Activated B cell treated with CpG ODN at 0.5 μM for 24 hours (primary cell): ENCODE results near the gene PLEKHA4. TPM values are rescaled to one million over a fixed set of nuclear protein-coding genes. Genes with fewer than 3 reads are reported as not detected.
"Not testable (repeated sequence)": the region's sequence is repeated elsewhere in the genome, so short reads cannot be mapped to it uniquely, and the experiment has no call there.

Experiments used
- ATAC-seq: fragments of 200-7000 bp; cut with Tn5 transposase; one replicate; pipeline ENCODE4 v1.10.0; 2021; ENCODE audit warnings: low read depth, mild to moderate bottlenecking, moderate library complexity
- CTCF ChIA-PET: fragments of 350-600 bp; sonication (Branson Sonifier 250); formaldehyde crosslinking; loops from one replicate; lab custom pipeline; 2021; ENCODE audit warnings: antibody characterized with exemption; lab: Charles Lee
- POLR2A ChIA-PET: fragments of 350-600 bp; sonication (Branson Sonifier 250); formaldehyde crosslinking; loops from one replicate; lab custom pipeline; 2021; ENCODE audit warnings: antibody characterized with exemption; lab: Charles Lee
- DNase-seq: peaks from one replicate; pipeline ENCODE4 v3.0.0; 2022
- H3K27ac Mint-ChIP-seq: one replicate; pipeline ENCODE4 v1.8.0; 2020; ENCODE audit warnings: mixed read lengths
- H3K27me3 Mint-ChIP-seq: one replicate; pipeline ENCODE4 v1.8.0; 2021; ENCODE audit warnings: mixed read lengths
- H3K36me3 Mint-ChIP-seq: one replicate; pipeline ENCODE4 v1.8.0; 2021; ENCODE audit warnings: low read depth, mixed read lengths
- H3K4me1 Mint-ChIP-seq: one replicate; pipeline ENCODE4 v1.8.0; 2021; ENCODE audit warnings: mixed read lengths
- H3K4me3 Mint-ChIP-seq: one replicate; pipeline ENCODE4 v1.8.0; 2020; ENCODE audit warnings: mild to moderate bottlenecking, mixed read lengths
- H3K9me3 Mint-ChIP-seq: one replicate; pipeline ENCODE4 v1.8.0; 2020; ENCODE audit warnings: mixed read lengths
- CTCF ChIP-seq: fragments of 200-600 bp; IDR thresholded peaks from one replicate; pipeline ENCODE4 v1.8.0; 2022; ENCODE audit warnings: antibody characterized with exemption, mild to moderate bottlenecking
- intact Hi-C: fragments of 100-400 bp; cut with micrococcal nuclease; formaldehyde crosslinking; loops from one replicate; pipeline ENCODE4 v1.15.1; 2024
- total RNA-seq: library from RNA; stranded (reverse); gene quantifications from 2 replicates; pipeline ENCODE4 v1.2.3, GENCODE V29; 2022

The PLEKHA4 gene
- total RNA-seq, 1 donor from 2014 or later, result 5.7 TPM

GRCh38 chr19:48897181-48897580 lies 28.8 kb upstream of the PLEKHA4 start:
- TF ChIP-seq CTCF, result no peak
- ChIA-PET CTCF (no interaction called here), POLR2A (interaction anchor here (1.4 to 2.1 kb wide), 2 partner anchors 22 to 74 kb away, joined by 3 to 14 read pairs; no protein-coding TSS in a partner anchor)
- no peaks in the 10 kb centered on the region for H3K9me3 Mint-ChIP-seq
- no peak overlapping the region for H3K4me3 Mint-ChIP-seq
- peaks cover 9% of the 10 kb centered on the region for H3K27me3 Mint-ChIP-seq
- DNase-seq (no peak), ATAC-seq (no peak)
- intact Hi-C loops, result loop anchor here (5.0 kb wide), 1 partner anchor 35 kb away; the partner anchor contains the start of gene DHDH
- no peak overlapping the region for H3K27ac Mint-ChIP-seq
- peaks cover 9% of the 10 kb centered on the region for H3K36me3 Mint-ChIP-seq
- peaks cover 33% of the 10 kb centered on the region for H3K4me1 Mint-ChIP-seq

DNA sequence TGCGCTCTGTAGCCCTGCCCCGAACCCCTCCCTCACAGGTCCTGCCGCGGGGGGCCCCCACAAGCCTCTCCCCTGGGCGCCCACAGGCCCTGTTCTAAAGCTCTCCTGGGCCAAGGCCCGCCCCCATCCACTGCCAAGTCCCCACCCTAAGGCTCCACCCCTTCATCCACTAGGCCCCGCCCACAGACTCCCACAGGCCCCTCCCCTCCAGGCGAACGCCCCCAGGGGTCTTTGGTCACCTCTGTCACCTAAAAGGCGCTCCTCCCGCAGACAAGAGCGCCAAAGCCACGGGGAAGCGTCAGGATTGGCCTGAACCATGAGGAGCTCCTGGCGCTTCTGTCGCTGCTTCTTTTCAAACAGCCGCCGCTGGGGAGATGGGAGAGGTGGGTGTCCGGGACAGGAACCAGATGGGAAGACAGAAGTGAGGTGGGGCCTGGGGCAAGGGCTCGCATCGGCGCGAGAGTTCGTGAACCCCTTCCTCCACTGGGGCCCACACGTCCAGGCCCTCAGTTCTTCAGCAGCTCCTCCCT lies 27.8 kb upstream of the PLEKHA4 start:
- intact Hi-C loops, result loop anchor here (5.0 kb wide), 1 partner anchor 36 kb away; the partner anchor contains the start of gene DHDH
- DNase-seq, result peak; percentile 50
- POLR2A ChIA-PET, result interaction anchor here (0.6 to 2.1 kb wide), 5 partner anchors 10 to 75 kb away, joined by 3 to 14 read pairs (median 6); partner anchors contain the start of gene PPP1R15A
- H3K36me3 Mint-ChIP-seq, result peaks cover 9% of the 10 kb centered on the region
- CTCF ChIA-PET, result no interaction called here
- H3K4me3 Mint-ChIP-seq, result peak overlapping the region; percentile 63
- peaks cover 37% of the 10 kb centered on the region for H3K4me1 Mint-ChIP-seq
- no peak for TF ChIP-seq CTCF
- H3K27ac Mint-ChIP-seq, result no peak overlapping the region
- peak; percentile 50 for ATAC-seq
- no peaks in the 10 kb centered on the region for H3K9me3 Mint-ChIP-seq
- peaks cover 9% of the 10 kb centered on the region for H3K27me3 Mint-ChIP-seq

GRCh38 chr19:48895226-48895625 lies 26.8 kb upstream of the PLEKHA4 start:
- DNase-seq (no peak), ATAC-seq (no peak)
- H3K4me3 Mint-ChIP-seq, result no peak overlapping the region
- POLR2A ChIA-PET, result interaction anchor here (0.5 to 1.3 kb wide), 4 partner anchors 8 to 31 kb away, joined by 3 to 7 read pairs (median 5); partner anchors contain the start of gene PPP1R15A
- H3K4me1 Mint-ChIP-seq, result peaks cover 30% of the 10 kb centered on the region
- CTCF ChIA-PET, result no interaction called here
- H3K9me3 Mint-ChIP-seq, result no peaks in the 10 kb centered on the region
- H3K36me3 Mint-ChIP-seq, result peaks cover 5% of the 10 kb centered on the region
- intact Hi-C loops, result loop anchor here (5.0 kb wide), 1 partner anchor 37 kb away; the partner anchor contains the start of gene DHDH
- H3K27me3 Mint-ChIP-seq, result peaks cover 9% of the 10 kb centered on the region
- no peak for TF ChIP-seq CTCF
- no peak overlapping the region for H3K27ac Mint-ChIP-seq

- DNase-seq, result no peak
- intact Hi-C loops, result no loop called here
- Mint-ChIP-seq H3K4me1 (peaks cover 14% of the 10 kb centered on the region), H3K36me3 (no peaks in the 10 kb centered on the region), H3K4me3 (no peak overlapping the region), H3K27me3 (peaks cover 9% of the 10 kb centered on the region), H3K27ac (no peak overlapping the region), H3K9me3 (no peaks in the 10 kb centered on the region)
- ATAC-seq, result no peak
- TF ChIP-seq CTCF, result no peak
- CTCF ChIA-PET, result no interaction called here
- POLR2A ChIA-PET, result interaction anchor here (0.6 to 1.0 kb wide), 4 partner anchors 9 to 1791 kb away, joined by 4 to 17 read pairs (median 6); partner anchors contain the start of gene PPP1R15A
Observed at GRCh38 chr19:48890551-48890950, 22.1 kb upstream of the PLEKHA4 start.

DNA sequence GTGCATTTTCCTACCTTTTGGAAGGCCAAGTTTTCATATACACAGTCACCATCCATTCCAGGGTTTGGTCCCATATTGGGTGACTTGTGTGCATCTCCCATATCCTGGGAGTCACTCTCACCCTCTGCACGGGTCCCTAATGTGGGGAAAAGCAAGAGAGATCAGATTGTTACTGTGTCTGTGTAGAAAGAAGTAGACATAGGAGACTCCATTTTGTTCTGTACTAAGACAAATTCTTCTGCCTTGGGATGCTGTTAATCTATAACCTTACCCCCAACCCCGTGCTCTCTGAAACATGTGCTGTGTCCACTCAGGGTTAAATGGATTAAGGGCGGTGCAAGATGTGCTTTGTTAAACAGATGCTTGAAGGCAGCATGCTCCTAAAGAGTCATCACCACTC lies 21.1 kb upstream of the PLEKHA4 start:
- H3K27me3 Mint-ChIP-seq, H3K4me3 Mint-ChIP-seq, POLR2A ChIA-PET, H3K36me3 Mint-ChIP-seq, H3K9me3 Mint-ChIP-seq, intact Hi-C loops, ATAC-seq, DNase-seq, H3K27ac Mint-ChIP-seq, CTCF ChIA-PET: not testable (repeated sequence)
- H3K4me1 Mint-ChIP-seq, result peaks cover 11% of the 10 kb centered on the region
